ENCODE data around the gene TRIM26.
A peak's percentile ranks its signal among the peaks of the same experiment; 100 is the strongest.
"Not testable (repeated sequence)": the region's sequence is repeated elsewhere in the genome, so short reads cannot be mapped to it uniquely, and the experiment has no call there.

TRIM26 gene

DNA sequence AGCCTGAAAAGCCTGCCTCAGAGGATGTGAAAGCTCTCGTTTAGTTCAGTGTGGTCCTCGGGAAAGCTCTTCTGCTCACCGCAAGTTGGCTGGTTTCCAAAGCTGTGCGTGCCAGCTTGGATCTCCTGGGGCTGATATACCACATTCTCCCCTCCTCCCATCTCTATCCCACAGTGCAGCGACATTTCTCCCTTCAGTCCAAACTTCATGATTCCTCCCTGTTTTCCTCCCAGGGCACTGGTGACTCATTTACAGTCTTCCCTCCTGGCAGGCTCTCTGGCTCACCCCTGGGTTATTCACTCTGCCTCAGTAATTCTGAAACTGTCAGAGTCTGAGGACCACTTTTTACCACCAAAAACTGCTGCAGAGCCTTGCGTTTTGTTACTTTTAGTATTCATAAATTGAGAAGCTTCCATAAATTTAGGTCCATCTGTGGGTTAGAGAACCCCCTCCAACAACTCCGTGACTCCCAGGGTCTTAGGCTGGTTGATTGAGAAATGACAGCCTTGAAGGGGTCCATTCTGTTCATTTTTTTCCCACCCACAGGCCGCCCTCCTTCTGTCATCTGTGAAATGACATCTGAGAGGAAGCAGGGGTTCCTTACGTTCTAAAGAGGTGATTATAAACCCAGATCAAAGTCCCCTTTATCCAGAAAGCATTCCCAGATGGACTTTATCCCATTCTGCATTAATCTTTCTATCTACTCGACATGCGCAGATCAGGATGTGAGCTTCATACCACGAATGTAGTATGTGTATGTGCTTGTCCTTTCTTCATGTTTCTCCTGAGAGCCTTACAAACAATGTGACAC, 58.3 kb downstream of the TRIM26 start:
- DNase-seq (ENCODE audit: low read depth), result peak; percentile 73

- DNase-seq (ENCODE audit: low read depth), result no peak
Observed at GRCh38 chr6:30154061-30154460, 59.1 kb downstream of the TRIM26 start.

DNA sequence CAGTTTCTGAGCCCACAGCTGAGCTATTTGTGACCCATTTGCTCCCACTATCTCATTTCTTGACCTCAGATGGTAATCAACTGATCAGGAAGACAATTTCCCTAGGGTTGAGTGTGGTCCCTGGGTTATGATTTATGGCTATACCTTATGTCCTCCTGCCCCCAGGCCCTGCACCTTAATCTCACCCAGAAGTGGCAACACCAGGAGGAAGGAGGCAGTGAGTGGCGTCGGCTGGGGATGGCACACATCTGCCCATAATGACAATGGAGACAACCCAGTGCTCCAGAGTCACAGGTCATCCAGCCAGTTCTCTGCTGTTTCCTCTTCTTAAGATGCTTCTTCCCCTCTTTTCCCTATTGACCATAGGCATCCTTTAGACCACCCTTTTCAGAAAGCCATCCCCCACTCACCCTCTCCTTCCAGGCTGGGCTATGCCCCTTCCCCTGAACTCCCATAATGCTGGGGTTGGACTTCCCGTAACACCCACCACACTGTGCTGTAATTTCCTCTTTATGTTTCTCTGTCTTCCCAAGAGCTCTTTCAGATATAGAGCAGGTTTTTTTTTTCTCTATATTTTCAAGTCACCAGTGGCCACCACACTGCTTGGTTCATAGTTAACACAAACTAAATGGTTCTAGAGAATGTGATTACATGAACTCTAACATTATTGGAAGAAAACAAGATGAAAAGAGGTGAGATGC, 60.1 kb downstream of the TRIM26 start:
- no peak for DNase-seq (ENCODE audit: low read depth)

GRCh38 chr6:30152016-30152673, 61.1 kb downstream of the TRIM26 start:
- DNase-seq (ENCODE audit: low read depth), result no peak

- no peak for DNase-seq (ENCODE audit: low read depth)
Observed at GRCh38 chr6:30151580-30151979, 61.6 kb downstream of the TRIM26 start.

GRCh38 chr6:30150671-30151395, 62.4 kb downstream of the TRIM26 start:
- DNase-seq (ENCODE audit: low read depth), result no peak

DNA sequence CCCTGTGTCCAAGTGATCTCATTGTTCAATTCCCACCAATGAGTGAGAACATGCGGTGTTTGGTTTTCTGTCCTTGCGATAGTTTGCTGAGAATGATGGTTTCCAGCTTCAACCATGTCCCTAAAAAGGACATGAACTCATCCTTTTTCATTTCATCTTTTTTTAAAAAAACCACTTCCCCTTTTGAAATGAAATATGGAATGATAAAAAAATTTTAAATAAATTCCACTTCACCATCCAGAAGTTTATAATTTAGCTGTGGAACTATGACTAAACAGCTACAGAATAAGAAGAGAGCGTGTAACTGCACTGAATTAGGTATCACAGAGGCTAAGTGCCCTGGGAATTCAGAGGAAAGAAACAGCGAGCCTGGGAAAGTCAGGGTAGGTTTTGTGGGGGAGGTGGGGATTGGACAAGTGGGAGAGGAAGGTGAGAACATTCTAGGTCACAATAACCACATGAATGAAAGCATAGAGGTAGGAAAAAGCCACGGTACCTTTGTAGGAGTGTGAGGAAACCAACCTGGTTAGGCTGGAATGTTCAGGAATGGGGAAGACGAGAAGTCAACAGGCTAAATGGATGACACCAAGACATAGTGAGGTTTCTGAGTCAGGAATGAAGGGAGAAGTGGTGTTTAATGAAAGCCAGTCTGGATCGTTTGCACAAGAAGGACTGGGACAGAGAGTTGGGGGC, 63.2 kb downstream of the TRIM26 start:
- DNase-seq (ENCODE audit: low read depth), result no peak

DNA sequence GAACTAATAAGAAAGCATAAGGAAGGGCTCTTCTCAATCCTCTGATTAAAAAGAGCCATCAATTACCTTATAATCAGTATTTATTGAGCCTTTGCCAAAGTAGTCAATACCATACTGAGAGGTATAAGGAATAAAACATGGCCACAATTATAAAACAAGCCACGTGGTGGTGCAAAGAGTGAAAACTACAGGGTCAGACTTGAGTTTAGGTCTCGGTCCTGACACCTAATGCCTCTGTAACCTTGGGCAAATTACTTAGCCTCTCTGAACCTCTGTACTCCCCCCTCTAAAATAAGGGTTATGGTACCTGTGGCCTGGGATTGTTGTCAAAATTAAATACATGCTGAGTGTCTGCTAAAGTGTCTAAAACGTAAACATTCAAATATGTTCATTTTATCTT, 64.0 kb downstream of the TRIM26 start:
- no peak for DNase-seq (ENCODE audit: low read depth)

GRCh38 chr6:30147096-30147495, 66.1 kb downstream of the TRIM26 start:
- DNase-seq (ENCODE audit: low read depth), result no peak

GRCh38 chr6:30145818-30146217, 67.4 kb downstream of the TRIM26 start:
- DNase-seq (ENCODE audit: low read depth), result no peak

DNA sequence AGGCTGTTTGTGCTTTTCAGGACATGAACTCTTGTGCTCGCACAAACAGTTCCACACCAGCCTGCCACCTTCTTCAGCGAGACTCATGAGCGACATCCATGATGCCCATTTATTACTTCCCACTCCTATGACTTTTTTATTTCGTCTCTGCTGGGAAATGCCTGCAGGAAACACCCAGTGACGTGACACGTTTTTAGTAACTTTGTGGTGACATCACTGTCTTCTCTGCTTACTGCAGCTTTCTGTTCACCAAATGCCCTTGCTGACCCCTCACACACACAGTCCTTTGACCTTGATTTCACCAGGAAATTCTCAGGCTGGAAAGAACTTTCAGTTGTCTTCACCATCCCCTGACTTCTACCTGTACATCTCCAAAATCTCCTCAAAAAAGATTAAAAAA, 68.4 kb downstream of the TRIM26 start:
- no peak for DNase-seq (ENCODE audit: low read depth)

- no peak for DNase-seq (ENCODE audit: low read depth)
Observed at GRCh38 chr6:30143780-30144179, 69.4 kb downstream of the TRIM26 start.

GRCh38 chr6:30142665-30143064, 70.5 kb downstream of the TRIM26 start:
- no peak for DNase-seq (ENCODE audit: low read depth)

GRCh38 chr6:30140240-30140639, 73.0 kb downstream of the TRIM26 start:
- DNase-seq (ENCODE audit: low read depth), result not testable (repeated sequence)

- DNase-seq (ENCODE audit: low read depth), result no peak
Observed at GRCh38 chr6:30136570-30137286, 76.5 kb downstream of the TRIM26 start.

DNA sequence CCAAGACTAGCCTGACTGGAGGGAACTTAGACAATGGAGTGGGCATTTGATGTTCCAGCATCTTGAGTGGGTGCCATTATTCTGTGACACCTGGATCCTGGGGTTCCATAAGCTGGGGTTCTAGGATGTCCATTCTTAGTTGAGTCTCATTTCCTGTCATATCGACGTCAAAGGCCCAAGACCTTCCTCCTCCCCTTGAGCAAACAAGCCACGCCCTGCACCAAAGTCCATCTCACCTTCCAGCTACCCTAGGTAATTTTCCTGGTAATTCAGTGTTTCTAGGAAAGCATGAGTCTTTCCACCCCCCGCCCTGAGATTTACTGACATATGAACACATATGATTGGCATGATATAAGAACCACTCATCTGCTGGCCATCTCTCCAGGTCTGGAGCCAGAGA, 77.4 kb downstream of the TRIM26 start, which contains the start of gene TRIM40:
TSS of gene TRIM40 (plus strand) at position 384 of the 400 bp plus-strand sequence. CDS start 897 bp downstream, outside the sequence.
- DNase-seq (ENCODE audit: low read depth), result no peak

DNA sequence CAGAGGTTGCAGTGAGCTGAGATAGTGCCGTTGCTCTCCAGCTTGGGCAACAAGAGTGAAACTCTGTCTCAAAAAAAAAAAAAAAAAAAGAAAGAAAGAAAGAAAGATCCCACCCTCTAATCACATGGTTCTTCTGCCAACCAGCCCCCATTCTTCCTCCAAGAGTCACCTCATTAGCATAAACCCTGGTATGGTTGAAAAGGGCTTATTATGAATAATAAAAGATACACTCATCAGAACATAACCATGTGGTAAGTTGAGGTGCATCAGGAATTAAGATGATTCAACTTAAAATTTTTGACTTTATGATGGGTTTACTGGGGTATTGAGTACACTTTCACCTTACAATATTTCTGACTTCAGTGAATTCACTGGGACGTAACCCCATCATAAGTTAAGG, 78.1 kb downstream of the TRIM26 start:
- DNase-seq (ENCODE audit: low read depth), result no peak

Measured in GM04504 (cell line).